Fibroblast of villous mesenchyme (primary cell): ENCODE data around the gene KANSL3. TPM values are rescaled to one million over a fixed set of nuclear protein-coding genes. Genes with fewer than 3 reads are reported as not detected.
A peak's percentile ranks its signal among the peaks of the same experiment; 100 is the strongest.

Experiments used
- DNase-seq: peaks from one replicate; pipeline ENCODE4 v3.0.0-alpha.2; 2010; ENCODE audit warnings: low read depth
- H3K4me3 ChIP-seq: 2 replicates; pipeline ENCODE4 v1.5.1; 2011; ENCODE audit warnings: low read depth, mild to moderate bottlenecking, low read length
- CTCF ChIP-seq: IDR thresholded peaks from 2 replicates; pipeline ENCODE4 v1.5.1; 2012; ENCODE audit warnings: low read depth, mild to moderate bottlenecking, low read length; ENCODE audit not compliant: insufficient read depth
- total RNA-seq: library from RNA; depleted of rRNA; stranded (reverse); fragments of >200 nt; gene quantifications from 2 replicates; pipeline ENCODE4 v1.2.3, GENCODE V29; 2012

Gene KANSL3
- total RNA-seq, 1 donor = 35.4 TPM

GRCh38 chr2:96623116-96623515, 15.0 kb downstream of the KANSL3 start:
- no peak for TF ChIP-seq CTCF
- no peak for DNase-seq

GRCh38 chr2:96622544-96622943, 15.6 kb downstream of the KANSL3 start:
- no peak overlapping the region for H3K4me3 ChIP-seq
- TF ChIP-seq CTCF = no peak
- no peak for DNase-seq

More at GRCh38 chr2:96623116-96623515, 15.0 kb downstream of the KANSL3 start:
- no peak overlapping the region for H3K4me3 ChIP-seq

- DNase-seq = peak; percentile 83
- no peak overlapping the region for H3K4me3 ChIP-seq
- TF ChIP-seq CTCF = no peak
Measured at GRCh38 chr2:96618596-96619283, 19.4 kb downstream of the KANSL3 start.

- TF ChIP-seq CTCF = no peak
- H3K4me3 ChIP-seq = no peak overlapping the region
- no peak for DNase-seq
Measured at GRCh38 chr2:96617012-96617411, 21.1 kb downstream of the KANSL3 start.

GRCh38 chr2:96616535-96616934, 21.6 kb downstream of the KANSL3 start:
- no peak for DNase-seq
- no peak for TF ChIP-seq CTCF
- no peak overlapping the region for H3K4me3 ChIP-seq

- DNase-seq = no peak
Measured at GRCh38 chr2:96616128-96616527, 22.0 kb downstream of the KANSL3 start.

More at GRCh38 chr2:96616128-96616527, 22.0 kb downstream of the KANSL3 start:
- H3K4me3 ChIP-seq = no peak overlapping the region
- TF ChIP-seq CTCF = no peak
